Ovary (tissue), 9 donors: ENCODE results near the gene NSD1. TPM values are rescaled to one million over a fixed set of nuclear protein-coding genes. Genes with fewer than 3 reads are reported as not detected.

Experiments used
- DNase-seq, 5 donors: peaks; one replicate each; pipeline ENCODE4 v3.0.0-alpha.2; 2019 to 2020
- H3K27ac ChIP-seq, 2 donors: fragments of 200-600 bp; one replicate each; pipeline versions ENCODE4 v1.5.1 to v1.8.0; 2019 to 2022
- H3K27me3 ChIP-seq: fragments of 200-600 bp; one replicate; pipeline ENCODE4 v1.8.0; 2022
- H3K36me3 ChIP-seq: fragments of 200-600 bp; sonication (generic); one replicate; pipeline ENCODE4 v1.5.1; 2019
- H3K4me1 ChIP-seq: one replicate; pipeline ENCODE4 v1.8.1; 2013; ENCODE audit warnings: mild to moderate bottlenecking, moderate library complexity; ENCODE audit not compliant: insufficient read depth
- H3K4me3 ChIP-seq: fragments of 200-600 bp; sonication (generic); one replicate; pipeline ENCODE4 v1.5.1; 2017
- H3K9me3 ChIP-seq, 2 donors: fragments of 200-600 bp in 1 of 2; sonication (generic) in 1 of 2; one replicate each; pipeline versions ENCODE4 v1.5.1 to v1.8.1; 2013 to 2019; ENCODE audit warnings: mild to moderate bottlenecking in 1 of 2, moderate library complexity in 1 of 2
- CTCF ChIP-seq, 3 donors: fragments of 450-650 bp in 2 of 3; fragments of 200-600 bp in 1 of 3; IDR thresholded peaks; one replicate each; pipeline versions ENCODE4 v1.5.1 to v1.8.0; 2016 to 2022; ENCODE audit warnings: antibody characterized with exemption in 3 of 3, mild to moderate bottlenecking in 1 of 3
- EP300 ChIP-seq: sonication (generic); formaldehyde crosslinking; IDR thresholded peaks from one replicate; pipeline ENCODE4 v1.6.1; 2017; ENCODE audit warnings: antibody characterized with exemption
- POLR2A ChIP-seq: fragments of 450-650 bp; IDR thresholded peaks from one replicate; pipeline ENCODE4 v1.6.1; 2017; ENCODE audit warnings: antibody characterized with exemption, mild to moderate bottlenecking, moderate library complexity
- WGBS, 3 donors: extraction: QIAGEN DNeasy Blood & Tissue Kit in 1 of 3; methylation state at CpG; one replicate each; pipeline versions ENCODE4 v1.1.5 to v1.1.7; 2013 to 2017; 5-methylcytosine and 5-hydroxymethylcytosine counted together
- intact Hi-C, 4 donors: fragments of 100-400 bp; cut with DNase I; formaldehyde crosslinking; loops; one replicate each; pipeline versions ENCODE4 v1.11.0 to v1.15.1; 2022 to 2023
- polyA plus RNA-seq, 2 donors: library from polyadenylated mRNA; stranded (reverse); fragments of 200-250 nt in 1 of 2; fragments of 350-450 nt in 1 of 2; fragmentation: Illumina TruSeq in 1 of 2; extraction: RNeasy Lipid Tissue Mini Kit (QIAGEN cat#74804) in 1 of 2; gene quantifications; one replicate each; pipeline ENCODE4 v1.2.3, GENCODE V29; 2013 to 2014
- total RNA-seq, 7 donors: library from RNA; depleted of rRNA in 2 of 7; stranded (reverse); fragments of >200 nt in 2 of 7; fragmentation: NEBNext Ultra II Directional in 3 of 7; extraction: Animal tissue kit (Norgen Biotek cat#: 25700) in 3 of 7; gene quantifications; one replicate each; pipeline versions ENCODE4 v1.1.0 to v1.2.4, GENCODE V29; 2016 to 2023
- donor health status: DM: no; HTN: no; CAD: no; lungs with moderate emphysema.
- donor health status: DM: no; HTN: no; CAD: no.
- donor health status: Bipolar disorder and iron deficiency.
- donor health status: DM: yes; HTN: yes; CAD: no.
- donor health status: DM: no; HTN: no; CAD: no.
- donor health status: DM: yes; HTN: yes; CAD: no.

The NSD1 gene
- total and polyA plus RNA-seq, 9 donors = 11.5 to 110 (median 75.5) TPM

- 93 to 99% (median 93%) methylated on average over 13 of the region's 13 CpGs for WGBS, 3 donors
- Histone ChIP-seq H3K9me3 (no peaks in the 10 kb centered on the region), H3K36me3 (no peaks in the 10 kb centered on the region), H3K4me1 (peaks cover 38% of the 10 kb centered on the region), H3K27me3 (no peaks in the 10 kb centered on the region), H3K27ac (no peak overlapping the region), H3K4me3 (no peak overlapping the region)
- intact Hi-C loops = no loop called here
- TF ChIP-seq EP300 (no peak), CTCF (IDR thresholded peaks at IDR 0.05) (no peak), POLR2A (no peak)
- no peak for DNase-seq
Observed at GRCh38 chr5:177090813-177091212, 42.8 kb upstream of the NSD1 start.

GRCh38 chr5:177091232-177091631 is 42.3 kb upstream of the NSD1 start:
- intact Hi-C loops = no loop called here
- no peaks in the 10 kb centered on the region for H3K27me3 ChIP-seq
- TF ChIP-seq CTCF (IDR thresholded peaks at IDR 0.05) = no peak
- no peak for TF ChIP-seq EP300
- TF ChIP-seq POLR2A = no peak

GRCh38 chr5:177092178-177093081 is 41.1 kb upstream of the NSD1 start:
- Histone ChIP-seq H3K27me3 (no peaks in the 10 kb centered on the region), H3K9me3 (no peaks in the 10 kb centered on the region), H3K27ac (no peak overlapping the region), H3K36me3 (no peaks in the 10 kb centered on the region), H3K4me3 (no peak overlapping the region), H3K4me1 (peaks cover 38% of the 10 kb centered on the region)
- DNase-seq = no peak
- TF ChIP-seq CTCF (IDR thresholded peaks at IDR 0.05) (no peak), EP300 (no peak), POLR2A (no peak)
- intact Hi-C loops = no loop called here
- WGBS, 3 donors = 87 to 90% (median 87%) methylated on average over 25 to 32 of the region's 32 CpGs

More at GRCh38 chr5:177091232-177091631, 42.3 kb upstream of the NSD1 start:
- Histone ChIP-seq H3K9me3 (no peaks in the 10 kb centered on the region), H3K27ac (no peak overlapping the region), H3K36me3 (no peaks in the 10 kb centered on the region), H3K4me3 (no peak overlapping the region), H3K4me1 (peaks cover 41% of the 10 kb centered on the region)
- no peak for DNase-seq
- WGBS, 3 donors = 82 to 93% (median 90%) methylated on average over 3 of the region's 3 CpGs

GRCh38 chr5:177093082-177093712 is 40.4 kb upstream of the NSD1 start:
- peaks cover 42% of the 10 kb centered on the region for H3K4me1 ChIP-seq
- TF ChIP-seq POLR2A = no peak
- TF ChIP-seq CTCF (IDR thresholded peaks at IDR 0.05) = no peak
- TF ChIP-seq EP300 = no peak
- no peak overlapping the region for H3K27ac ChIP-seq
- intact Hi-C loops = no loop called here
- H3K27me3 ChIP-seq = no peaks in the 10 kb centered on the region
- H3K4me3 ChIP-seq = no peak overlapping the region
- H3K9me3 ChIP-seq = no peaks in the 10 kb centered on the region
- 89 to 93% (median 92%) methylated on average over 26 to 40 of the region's 40 CpGs for WGBS, 3 donors
- DNase-seq = peak in 1 of 5 donors; percentile 48
- H3K36me3 ChIP-seq = no peaks in the 10 kb centered on the region
